Amniotic epithelial cell (primary cell): ENCODE measurements around the gene EEA1.
"Not testable (repeated sequence)": the region's sequence is repeated elsewhere in the genome, so short reads cannot be mapped to it uniquely, and the experiment has no call there.

ENCODE experiments used
- DNase-seq: peaks from one replicate; pipeline ENCODE4 v3.0.0-alpha.2; 2010; ENCODE audit warnings: low read depth

The EEA1 gene

GRCh38 chr12:92928962-92929915 is at the start of gene EEA1:
EEA1 (minus strand) TSS chr12:92929295; CDS start chr12:92929066, 229 bp downstream.
- DNase-seq = peak; percentile 86

- no peak for DNase-seq
Measured at GRCh38 chr12:92978607-92979006, 49.5 kb upstream of the EEA1 start.

- DNase-seq = no peak
Measured at GRCh38 chr12:92977326-92977725, 48.2 kb upstream of the EEA1 start.

GRCh38 chr12:92974759-92975158 is 45.7 kb upstream of the EEA1 start:
- no peak for DNase-seq

- peak; percentile 97 for DNase-seq
Measured at GRCh38 chr12:92973614-92974013, 44.5 kb upstream of the EEA1 start.

- peak; percentile 91 for DNase-seq
Measured at GRCh38 chr12:92971859-92972524, 42.9 kb upstream of the EEA1 start.

- DNase-seq = no peak
Measured at GRCh38 chr12:92968176-92968813, 39.2 kb upstream of the EEA1 start.

- DNase-seq = not testable (repeated sequence)
Measured at GRCh38 chr12:92964378-92964777, 35.3 kb upstream of the EEA1 start.

GRCh38 chr12:92961949-92962348 is 32.9 kb upstream of the EEA1 start:
- no peak for DNase-seq

- DNase-seq = peak; percentile 96
Measured at GRCh38 chr12:92955997-92956663, 27.0 kb upstream of the EEA1 start.

GRCh38 chr12:92953747-92954146 is 24.7 kb upstream of the EEA1 start:
- peak; percentile 21 for DNase-seq

- no peak for DNase-seq
Measured at GRCh38 chr12:92952394-92952793, 23.3 kb upstream of the EEA1 start.

- DNase-seq = peak; percentile 56
Measured at GRCh38 chr12:92951006-92951405, 21.9 kb upstream of the EEA1 start.

GRCh38 chr12:92950011-92950410 is 20.9 kb upstream of the EEA1 start:
- DNase-seq = no peak

GRCh38 chr12:92949466-92949865 is 20.4 kb upstream of the EEA1 start:
- no peak for DNase-seq

- DNase-seq = no peak
Measured at GRCh38 chr12:92947589-92948215, 18.6 kb upstream of the EEA1 start.

GRCh38 chr12:92945659-92946220 is 16.6 kb upstream of the EEA1 start:
- DNase-seq = peak; percentile 30

- DNase-seq = peak; percentile 90
Measured at GRCh38 chr12:92943482-92944250, 14.6 kb upstream of the EEA1 start.

- DNase-seq = peak; percentile 99
Measured at GRCh38 chr12:92942905-92943304, 13.8 kb upstream of the EEA1 start.

GRCh38 chr12:92939116-92939515 is 10.0 kb upstream of the EEA1 start:
- no peak for DNase-seq
